ENCODE measurements around the gene DUOX2.

Gene DUOX2

GRCh38 chr15:45128971-45129639, 15.1 kb upstream of the DUOX2 start:
- DNase-seq (ENCODE audit: low read depth) = no peak
- Histone ChIP-seq H3K4me1 (ENCODE audit: control insufficient read depth, insufficient read depth, low read length) (no peaks in the 10 kb centered on the region), H3K36me3 (ENCODE audit: control insufficient read depth, insufficient read depth, low read length, severe bottlenecking) (no peaks in the 10 kb centered on the region), H3K27me3 (replicated peaks; ENCODE audit: control insufficient read depth, insufficient read depth, low read length) (peaks cover 55% of the 10 kb centered on the region), H3K9ac (ENCODE audit: low read length) (no peak overlapping the region), H3K9me3 (ENCODE audit: control insufficient read depth, low read length) (no peaks in the 10 kb centered on the region), H3K4me3 (ENCODE audit: low read length) (peak overlapping the region; percentile 17)

- Histone ChIP-seq H3K27me3 (replicated peaks; ENCODE audit: control insufficient read depth, insufficient read depth, low read length) (peaks cover 48% of the 10 kb centered on the region), H3K36me3 (ENCODE audit: control insufficient read depth, insufficient read depth, low read length, severe bottlenecking) (no peaks in the 10 kb centered on the region), H3K9ac (ENCODE audit: low read length) (no peak overlapping the region), H3K4me3 (ENCODE audit: low read length) (no peak overlapping the region), H3K9me3 (ENCODE audit: control insufficient read depth, low read length) (no peaks in the 10 kb centered on the region), H3K4me1 (ENCODE audit: control insufficient read depth, insufficient read depth, low read length) (no peaks in the 10 kb centered on the region)
- peak; percentile 42 for DNase-seq (ENCODE audit: low read depth)
These were observed 12.7 kb upstream of the DUOX2 start for GRCh38 chr15:45126535-45127158.

GRCh38 chr15:45123397-45123796, 9.4 kb upstream of the DUOX2 start:
- no peak for DNase-seq (ENCODE audit: low read depth)
- Histone ChIP-seq H3K36me3 (ENCODE audit: control insufficient read depth, insufficient read depth, low read length, severe bottlenecking) (no peaks in the 10 kb centered on the region), H3K4me3 (ENCODE audit: low read length) (no peak overlapping the region), H3K9ac (ENCODE audit: low read length) (no peak overlapping the region), H3K27me3 (replicated peaks; ENCODE audit: control insufficient read depth, insufficient read depth, low read length) (peaks cover 34% of the 10 kb centered on the region), H3K4me1 (ENCODE audit: control insufficient read depth, insufficient read depth, low read length) (no peaks in the 10 kb centered on the region), H3K9me3 (ENCODE audit: control insufficient read depth, low read length) (no peaks in the 10 kb centered on the region)

GRCh38 chr15:45122719-45123118, 8.7 kb upstream of the DUOX2 start:
- Histone ChIP-seq H3K27me3 (replicated peaks; ENCODE audit: control insufficient read depth, insufficient read depth, low read length) (peaks cover 28% of the 10 kb centered on the region), H3K9ac (ENCODE audit: low read length) (no peak overlapping the region), H3K4me1 (ENCODE audit: control insufficient read depth, insufficient read depth, low read length) (peaks cover 2% of the 10 kb centered on the region), H3K36me3 (ENCODE audit: control insufficient read depth, insufficient read depth, low read length, severe bottlenecking) (no peaks in the 10 kb centered on the region), H3K9me3 (ENCODE audit: control insufficient read depth, low read length) (no peaks in the 10 kb centered on the region), H3K4me3 (ENCODE audit: low read length) (no peak overlapping the region)
- no peak for DNase-seq (ENCODE audit: low read depth)

- peaks cover 32% of the 10 kb centered on the region for H3K27me3 ChIP-seq (replicated peaks; ENCODE audit: control insufficient read depth, insufficient read depth, low read length)
- H3K4me3 ChIP-seq (ENCODE audit: low read length) = no peak overlapping the region
- DNase-seq (ENCODE audit: low read depth) = peak; percentile 61
- peaks cover 3% of the 10 kb centered on the region for H3K4me1 ChIP-seq (ENCODE audit: control insufficient read depth, insufficient read depth, low read length)
- no peaks in the 10 kb centered on the region for H3K36me3 ChIP-seq (ENCODE audit: control insufficient read depth, insufficient read depth, low read length, severe bottlenecking)
- H3K9me3 ChIP-seq (ENCODE audit: control insufficient read depth, low read length) = no peaks in the 10 kb centered on the region
- no peak overlapping the region for H3K9ac ChIP-seq (ENCODE audit: low read length)
These were observed 7.9 kb upstream of the DUOX2 start for GRCh38 chr15:45121706-45122417.

- Histone ChIP-seq H3K27me3 (replicated peaks; ENCODE audit: control insufficient read depth, insufficient read depth, low read length) (peaks cover 36% of the 10 kb centered on the region), H3K4me1 (ENCODE audit: control insufficient read depth, insufficient read depth, low read length) (peaks cover 3% of the 10 kb centered on the region), H3K36me3 (ENCODE audit: control insufficient read depth, insufficient read depth, low read length, severe bottlenecking) (no peaks in the 10 kb centered on the region)
These were observed 7.0 kb upstream of the DUOX2 start for GRCh38 chr15:45121020-45121419.

GRCh38 chr15:45120081-45120972, 6.4 kb upstream of the DUOX2 start:
- H3K4me3 ChIP-seq (ENCODE audit: low read length) = no peak overlapping the region
- no peak overlapping the region for H3K9ac ChIP-seq (ENCODE audit: low read length)
- H3K27me3 ChIP-seq (replicated peaks; ENCODE audit: control insufficient read depth, insufficient read depth, low read length) = peaks cover 37% of the 10 kb centered on the region
- no peak for DNase-seq (ENCODE audit: low read depth)
- H3K9me3 ChIP-seq (ENCODE audit: control insufficient read depth, low read length) = no peaks in the 10 kb centered on the region
- H3K36me3 ChIP-seq (ENCODE audit: control insufficient read depth, insufficient read depth, low read length, severe bottlenecking) = no peaks in the 10 kb centered on the region
- peaks cover 3% of the 10 kb centered on the region for H3K4me1 ChIP-seq (ENCODE audit: control insufficient read depth, insufficient read depth, low read length)

More at GRCh38 chr15:45121020-45121419, 7.0 kb upstream of the DUOX2 start:
- Histone ChIP-seq H3K4me3 (ENCODE audit: low read length) (no peak overlapping the region), H3K9me3 (ENCODE audit: control insufficient read depth, low read length) (no peaks in the 10 kb centered on the region), H3K9ac (ENCODE audit: low read length) (no peak overlapping the region)
- no peak for DNase-seq (ENCODE audit: low read depth)

GRCh38 chr15:45118996-45119395, 5.0 kb upstream of the DUOX2 start:
- Histone ChIP-seq H3K36me3 (ENCODE audit: control insufficient read depth, insufficient read depth, low read length, severe bottlenecking) (no peaks in the 10 kb centered on the region), H3K4me1 (ENCODE audit: control insufficient read depth, insufficient read depth, low read length) (peaks cover 3% of the 10 kb centered on the region), H3K9me3 (ENCODE audit: control insufficient read depth, low read length) (no peaks in the 10 kb centered on the region), H3K27me3 (replicated peaks; ENCODE audit: control insufficient read depth, insufficient read depth, low read length) (peaks cover 42% of the 10 kb centered on the region), H3K9ac (ENCODE audit: low read length) (no peak overlapping the region), H3K4me3 (ENCODE audit: low read length) (no peak overlapping the region)
- no peak for DNase-seq (ENCODE audit: low read depth)

- H3K36me3 ChIP-seq (ENCODE audit: control insufficient read depth, insufficient read depth, low read length, severe bottlenecking) = no peaks in the 10 kb centered on the region
- peak overlapping the region; percentile 12 for H3K4me3 ChIP-seq (ENCODE audit: low read length)
- DNase-seq (ENCODE audit: low read depth) = peak; percentile 97
- peaks cover 50% of the 10 kb centered on the region for H3K27me3 ChIP-seq (replicated peaks; ENCODE audit: control insufficient read depth, insufficient read depth, low read length)
- no peak overlapping the region for H3K9ac ChIP-seq (ENCODE audit: low read length)
- peaks cover 3% of the 10 kb centered on the region for H3K4me1 ChIP-seq (ENCODE audit: control insufficient read depth, insufficient read depth, low read length)
- H3K9me3 ChIP-seq (ENCODE audit: control insufficient read depth, low read length) = no peaks in the 10 kb centered on the region
These were observed 4.2 kb upstream of the DUOX2 start for GRCh38 chr15:45118131-45118588.

- peaks cover 4% of the 10 kb centered on the region for H3K4me1 ChIP-seq (ENCODE audit: control insufficient read depth, insufficient read depth, low read length)
- H3K4me3 ChIP-seq (ENCODE audit: low read length) = peak overlapping the region; percentile 12
- DNase-seq (ENCODE audit: low read depth) = no peak
These were observed 3.5 kb upstream of the DUOX2 start for GRCh38 chr15:45117308-45118130.

More at GRCh38 chr15:45117308-45118130, 3.5 kb upstream of the DUOX2 start:
- Histone ChIP-seq H3K9ac (ENCODE audit: low read length) (no peak overlapping the region), H3K36me3 (ENCODE audit: control insufficient read depth, insufficient read depth, low read length, severe bottlenecking) (no peaks in the 10 kb centered on the region), H3K9me3 (ENCODE audit: control insufficient read depth, low read length) (no peaks in the 10 kb centered on the region), H3K27me3 (replicated peaks; ENCODE audit: control insufficient read depth, insufficient read depth, low read length) (peaks cover 56% of the 10 kb centered on the region)

Data from adipocyte (in vitro differentiated cells).